Endometrium (tissue), 2 donors: ENCODE results near the gene DNAJA3.
"Not testable (repeated sequence)": the region's sequence is repeated elsewhere in the genome, so short reads cannot be mapped to it uniquely, and the experiment has no call there.

Experiments
- FAIRE-seq: peaks from 2 replicates; lab custom pipeline; 2012; peaks lifted over from hg19 to GRCh38; lab: Jason Lieb, UNC
- donor health status: control.
- donor health status: control.

DNAJA3 gene

DNA sequence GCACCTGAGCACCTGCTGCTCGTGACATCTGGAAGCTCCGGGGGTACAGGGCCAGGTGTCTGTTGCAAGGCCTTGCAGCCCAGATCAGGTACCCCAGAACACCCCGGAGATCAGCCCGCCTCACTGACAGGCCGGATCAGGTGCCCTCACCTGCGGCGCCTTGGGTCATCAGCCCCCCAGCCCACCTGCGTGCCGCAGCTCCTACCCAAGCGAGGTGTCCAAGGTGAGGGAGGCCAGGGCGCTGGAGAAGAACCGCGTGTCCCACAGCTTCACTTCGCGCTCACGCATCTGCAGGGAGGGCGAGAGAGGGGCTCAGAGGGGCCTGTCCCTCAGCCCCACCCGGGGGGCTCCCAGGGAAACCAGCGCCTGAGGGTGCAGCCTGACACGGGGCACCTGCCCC, 37.9 kb upstream of the DNAJA3 start:
- FAIRE-seq: no peak

DNA sequence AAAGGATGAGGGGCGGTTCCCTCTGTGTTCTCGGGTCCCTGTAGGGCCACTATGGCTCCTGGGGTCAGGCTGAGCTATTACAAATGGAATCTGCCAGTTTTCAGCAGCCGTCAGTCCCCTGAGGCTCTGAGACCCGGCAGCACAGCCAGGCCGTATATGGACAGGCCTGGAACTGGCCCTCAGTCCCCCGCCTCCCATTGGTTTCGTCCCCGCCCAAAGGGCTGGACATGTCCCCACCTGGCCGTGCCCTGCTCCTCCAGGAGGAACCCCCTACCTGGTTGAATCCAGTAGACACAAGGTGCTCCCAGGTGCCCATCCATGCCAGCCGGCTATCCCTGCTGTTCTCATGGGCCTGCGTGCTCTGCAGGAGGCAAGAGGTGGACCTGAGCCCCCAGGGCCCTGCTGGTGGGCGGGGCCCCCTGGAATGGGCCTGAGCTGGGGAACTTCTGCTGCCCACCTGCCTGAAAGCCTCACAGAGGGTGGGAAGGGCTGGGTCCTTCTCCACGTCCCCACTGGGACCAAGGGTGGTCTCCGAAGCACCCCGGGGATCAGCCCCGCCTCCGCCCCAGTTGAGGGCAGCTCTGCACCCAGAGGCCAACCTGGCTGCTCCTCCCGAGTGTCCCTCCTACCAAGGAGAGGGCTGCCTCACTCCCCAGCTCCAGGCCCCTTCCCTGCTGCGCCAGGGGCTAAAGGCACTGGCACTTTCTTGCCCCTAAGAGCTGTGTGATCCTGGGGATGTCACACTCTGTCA, 37.2 kb upstream of the DNAJA3 start:
- FAIRE-seq: no peak

DNA sequence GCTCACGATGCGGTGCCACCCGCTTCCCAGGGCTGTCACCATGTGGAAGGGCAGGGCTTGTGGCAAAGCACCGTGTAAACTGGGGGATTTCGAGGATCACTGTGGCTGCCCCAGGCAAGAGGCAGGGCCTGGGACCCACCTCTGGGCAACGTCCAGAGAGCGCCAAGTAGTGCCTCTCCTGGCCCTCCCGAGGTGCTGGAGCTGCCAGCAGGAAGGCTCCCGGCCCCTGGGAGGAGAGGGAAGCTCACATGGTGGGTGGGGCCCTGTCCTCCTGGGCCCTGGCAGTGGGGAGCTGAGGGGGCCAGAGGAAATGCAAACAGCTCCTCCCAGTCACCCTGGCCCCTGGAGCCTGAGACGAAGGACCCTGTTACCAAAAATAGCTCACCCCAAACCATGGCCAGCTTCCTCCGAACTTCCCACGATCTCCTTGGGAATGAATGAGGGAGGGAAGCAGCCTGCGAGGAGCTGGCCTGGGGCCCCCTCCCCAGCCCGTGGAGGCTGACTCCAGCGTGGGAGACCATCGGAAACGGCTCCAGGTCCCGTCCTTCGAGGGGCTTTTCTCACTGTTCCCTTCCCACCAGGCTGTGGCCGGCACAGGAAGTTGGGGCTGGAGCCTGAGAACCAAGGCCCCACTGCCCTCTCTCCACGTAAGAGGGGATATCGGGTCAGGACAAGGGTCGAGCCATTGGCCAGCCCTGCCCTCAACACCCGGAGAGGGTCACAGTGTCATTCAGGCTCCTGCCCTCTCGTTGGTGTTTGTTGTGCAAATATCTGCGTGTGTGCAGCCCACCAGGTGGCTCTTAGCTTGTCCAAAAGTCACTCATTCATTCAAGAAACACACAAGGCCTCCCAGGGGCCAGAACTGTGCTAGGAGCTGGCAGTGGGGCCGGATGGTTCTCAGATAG, 36.4 kb upstream of the DNAJA3 start:
- no peak for FAIRE-seq

DNA sequence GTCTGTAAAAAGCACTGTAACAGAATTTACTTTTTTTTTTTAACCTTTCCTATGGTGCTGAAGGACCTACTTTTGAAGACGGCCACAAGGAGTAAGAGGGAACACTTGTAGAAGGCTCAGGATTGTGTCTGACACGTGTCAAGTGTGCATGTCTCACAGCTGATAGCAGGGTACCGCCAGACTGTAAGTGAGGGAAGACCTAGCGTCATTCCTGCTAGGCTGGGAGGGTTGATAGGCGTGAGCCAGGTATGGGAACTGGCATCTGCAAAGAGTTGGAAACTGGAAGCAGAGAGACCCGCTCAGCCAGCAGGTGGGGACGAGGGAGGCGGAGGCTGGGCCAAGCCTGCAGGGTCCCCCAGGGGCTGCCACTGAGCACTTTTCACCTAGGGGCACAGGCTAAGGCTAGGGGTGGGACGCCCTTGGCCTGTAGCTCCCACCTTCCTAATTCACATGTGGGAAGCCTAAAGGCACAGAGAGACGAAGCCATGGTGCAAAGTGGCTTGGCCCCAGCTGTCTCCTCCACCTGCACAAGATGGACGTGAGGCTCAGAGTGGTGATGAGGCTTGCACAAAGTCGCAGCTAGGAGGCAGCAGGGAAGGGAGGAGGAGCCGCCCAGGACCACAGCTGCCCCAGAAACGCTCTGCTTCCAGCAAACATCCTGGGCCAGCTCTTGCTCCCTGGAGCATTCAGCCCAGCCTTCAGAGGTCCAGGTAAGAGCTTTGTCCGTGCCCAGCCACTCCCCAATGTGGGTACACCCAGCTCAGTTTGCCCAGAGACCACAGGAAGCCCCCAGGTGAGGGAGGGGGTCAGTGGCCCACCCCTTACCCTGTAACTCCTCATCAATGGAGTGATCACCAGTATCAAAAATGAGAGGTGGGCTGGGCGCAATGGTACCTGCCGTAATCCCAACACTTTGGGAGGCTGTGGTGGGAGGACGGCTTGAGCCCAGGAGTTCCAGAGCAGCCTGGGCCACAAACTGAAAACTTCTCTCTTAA, 35.1 kb upstream of the DNAJA3 start:
- FAIRE-seq: no peak

DNA sequence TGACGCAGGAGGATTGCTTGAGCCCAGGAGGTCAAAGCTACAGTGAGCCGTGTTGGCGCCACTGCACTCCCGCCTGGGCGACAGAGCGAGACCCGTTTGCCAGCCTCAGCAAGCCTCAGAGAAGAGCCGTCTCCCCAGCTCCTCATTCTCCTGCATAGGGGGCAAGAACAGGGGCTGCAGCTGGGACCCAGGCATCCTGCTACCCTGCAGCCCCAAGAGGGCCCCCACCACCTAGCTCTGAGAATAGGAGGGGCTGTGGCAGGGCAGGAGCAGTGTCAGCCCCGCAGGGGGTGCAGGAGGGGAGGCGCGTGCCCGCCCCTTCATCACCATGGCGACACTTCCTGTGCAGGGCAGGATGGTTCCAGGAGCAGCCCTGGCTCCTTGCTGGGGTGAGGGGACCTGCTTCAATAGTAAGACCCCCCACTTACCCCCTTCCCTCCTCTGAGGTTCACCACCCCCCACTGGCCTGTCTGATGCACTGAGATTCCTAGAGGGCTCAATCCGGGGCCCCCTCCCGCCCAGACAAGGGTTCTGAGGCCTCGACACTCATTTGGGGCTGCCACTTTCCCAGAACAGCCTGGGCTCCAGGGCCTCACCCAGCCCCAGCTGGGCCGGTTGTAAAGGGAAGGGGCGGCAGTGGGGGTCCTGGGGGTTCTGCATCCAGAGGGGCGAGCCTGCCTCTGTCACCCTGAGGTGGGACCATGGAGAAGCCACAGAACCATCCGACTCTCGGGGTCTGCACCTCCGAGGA, 33.9 kb upstream of the DNAJA3 start:
- FAIRE-seq: no peak

DNA sequence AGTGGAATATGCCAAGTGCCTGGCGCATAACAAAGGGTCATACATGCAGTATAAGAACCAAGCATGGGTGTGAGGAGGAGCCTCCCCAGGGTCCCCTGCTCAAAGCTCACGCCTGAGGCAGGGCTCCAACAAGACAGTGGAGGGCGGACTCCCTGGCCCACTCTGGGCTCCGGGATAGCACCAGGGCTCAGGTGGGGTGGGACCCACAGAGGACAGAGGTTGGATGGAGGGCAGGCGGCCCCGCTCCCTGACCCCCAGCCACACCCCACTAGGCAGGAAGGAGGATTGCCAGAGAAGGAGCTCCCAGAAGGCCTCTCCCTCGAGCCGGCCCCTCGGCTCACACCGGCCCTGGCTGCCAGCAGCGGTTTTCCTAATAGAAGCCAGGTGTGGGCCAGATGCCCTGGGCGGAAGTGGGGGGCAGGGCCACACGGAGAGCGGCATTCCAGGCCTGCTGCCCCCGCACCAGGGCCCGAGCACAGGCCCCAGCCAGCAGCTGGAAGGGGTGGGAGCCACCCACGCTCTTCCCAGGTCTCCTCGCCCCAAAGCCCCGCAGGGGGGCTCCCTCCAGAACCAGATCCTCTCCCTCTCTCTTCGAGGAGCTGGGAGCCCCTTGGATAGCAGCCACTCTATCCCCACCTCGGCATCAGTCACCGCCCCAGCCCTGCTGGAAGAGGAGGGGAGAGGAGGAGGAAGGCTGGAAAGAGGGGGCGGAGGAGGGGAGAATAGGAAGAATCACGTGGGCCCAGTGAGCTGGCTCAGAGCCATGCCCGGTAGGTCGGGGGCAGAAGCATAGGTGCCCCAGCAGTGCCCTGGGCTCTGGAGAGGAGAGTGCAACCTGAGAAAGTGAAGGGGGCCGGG, 33.1 kb upstream of the DNAJA3 start:
- peak; percentile 82 for FAIRE-seq

DNA sequence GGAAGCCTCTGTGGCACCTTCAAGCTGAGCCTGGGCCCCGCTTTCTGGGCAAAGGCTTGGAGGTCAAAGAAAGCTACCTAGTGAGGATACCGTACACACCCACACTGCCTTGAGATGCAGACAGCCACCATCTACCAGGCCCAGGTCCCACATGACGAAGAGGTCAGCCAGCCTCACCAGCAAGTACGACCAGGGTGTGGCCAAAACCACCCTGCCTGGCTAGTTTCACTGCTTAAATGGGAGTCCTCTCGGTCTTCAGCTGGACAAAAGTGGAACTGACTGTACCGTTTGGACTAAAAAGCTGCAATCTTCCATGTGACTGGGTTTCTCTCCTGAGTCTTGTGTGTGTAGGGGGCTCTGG, 32.4 kb upstream of the DNAJA3 start:
- no peak for FAIRE-seq

DNA sequence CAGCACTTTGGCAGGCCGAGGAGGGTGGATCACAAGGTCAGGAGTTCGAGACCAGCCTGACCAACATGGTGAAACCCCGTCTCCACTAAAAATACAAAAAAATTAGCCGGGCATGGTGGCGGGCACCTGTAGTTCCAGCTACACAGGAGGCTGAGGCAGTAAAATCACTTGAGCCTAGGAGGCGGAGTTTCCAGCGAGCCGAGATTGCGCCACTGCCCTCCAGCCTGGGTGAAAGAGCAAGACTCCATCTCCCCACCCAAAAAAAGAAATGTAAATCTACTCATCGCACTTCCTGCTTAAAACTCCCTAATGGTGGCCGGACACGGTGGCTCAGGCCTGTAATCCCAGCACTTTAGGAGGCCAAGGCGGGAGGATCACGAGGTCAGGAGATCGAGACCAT, 31.8 kb upstream of the DNAJA3 start:
- not testable (repeated sequence) for FAIRE-seq

DNA sequence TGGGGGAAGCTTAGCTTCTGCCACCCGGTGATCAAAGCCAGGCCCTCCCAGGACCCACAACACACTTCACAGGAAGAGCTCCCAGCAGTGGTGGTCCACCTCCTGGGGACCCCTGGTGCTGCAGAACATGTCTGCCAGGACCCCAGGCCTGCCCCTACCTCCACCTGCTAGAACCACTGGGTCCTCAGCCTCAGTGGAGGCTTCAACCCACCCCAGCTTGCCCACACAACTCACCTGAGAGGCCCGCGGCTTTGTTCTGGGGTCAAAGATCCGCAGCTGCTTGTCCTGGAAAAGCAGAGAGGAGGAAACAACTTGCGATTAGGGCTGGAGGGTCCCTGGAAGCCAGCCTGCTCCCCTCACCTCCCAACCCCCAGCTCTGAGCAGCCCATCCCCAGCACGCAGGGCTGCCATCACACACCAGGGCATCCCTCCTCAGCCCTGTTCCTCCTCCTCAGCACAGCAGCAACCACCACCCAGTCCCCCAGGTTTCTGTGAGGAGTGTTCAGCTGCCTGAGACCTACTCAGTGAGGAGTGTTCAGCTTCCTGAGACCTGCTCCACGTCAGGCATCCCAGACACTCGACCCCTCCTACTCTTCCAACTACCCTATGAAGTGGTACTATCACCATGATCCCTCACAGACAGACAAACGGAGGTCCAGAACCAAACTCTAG, 30.5 kb upstream of the DNAJA3 start:
- no peak for FAIRE-seq

DNA sequence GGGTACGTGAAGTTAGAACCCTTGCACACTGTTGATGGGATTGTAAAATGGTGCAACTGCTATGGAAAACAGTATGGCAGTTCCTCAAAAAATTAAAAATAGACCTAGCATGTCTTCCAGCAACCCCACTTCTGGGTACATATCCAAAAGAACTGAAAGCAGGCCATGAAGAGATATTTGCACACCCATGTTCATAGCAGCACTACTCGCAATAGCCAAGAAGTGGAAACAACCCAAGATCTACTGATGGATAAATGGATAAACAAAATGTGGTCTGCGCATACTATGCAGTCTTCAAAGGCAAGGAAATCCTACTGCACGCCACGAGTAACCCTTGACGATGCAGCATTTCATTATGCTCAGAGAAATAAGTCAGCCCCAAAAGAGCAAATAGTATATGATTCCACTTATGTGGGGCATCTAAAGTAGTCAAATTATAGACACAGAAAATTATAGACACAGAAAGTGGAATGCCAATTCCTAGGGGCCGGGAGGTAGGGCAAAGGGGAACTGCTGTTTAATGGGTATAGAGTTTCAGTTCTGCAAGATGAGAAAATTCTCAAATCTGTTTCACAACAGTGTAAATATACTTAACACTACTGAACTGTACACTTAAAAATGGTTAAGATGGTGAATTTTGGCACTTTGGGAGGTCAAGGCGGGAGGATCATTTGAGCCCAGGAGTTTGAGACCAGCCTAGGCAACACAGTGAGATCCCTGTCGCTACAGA, 26.5 kb upstream of the DNAJA3 start:
- FAIRE-seq: no peak

DNA sequence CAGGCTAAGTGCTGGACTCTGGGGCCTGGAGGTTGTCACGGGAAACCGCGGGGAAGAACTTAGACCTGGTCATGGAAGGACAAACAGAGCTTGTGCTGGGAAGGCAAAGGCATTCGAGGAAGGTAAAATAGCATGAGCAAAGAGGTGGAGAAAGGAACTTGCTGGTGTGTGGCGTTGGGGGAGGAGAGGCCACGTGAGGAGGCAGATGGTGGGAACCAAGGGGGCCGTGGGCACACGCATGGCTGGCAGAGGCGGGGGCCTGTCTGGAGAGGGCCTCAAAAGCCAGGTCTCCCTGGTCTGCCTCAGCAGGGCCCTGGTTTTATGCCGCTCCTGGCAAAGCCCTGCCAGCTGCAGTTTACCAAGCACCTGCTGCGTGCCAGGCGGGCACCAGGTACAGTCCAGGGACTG, 24.6 kb upstream of the DNAJA3 start:
- FAIRE-seq: no peak

DNA sequence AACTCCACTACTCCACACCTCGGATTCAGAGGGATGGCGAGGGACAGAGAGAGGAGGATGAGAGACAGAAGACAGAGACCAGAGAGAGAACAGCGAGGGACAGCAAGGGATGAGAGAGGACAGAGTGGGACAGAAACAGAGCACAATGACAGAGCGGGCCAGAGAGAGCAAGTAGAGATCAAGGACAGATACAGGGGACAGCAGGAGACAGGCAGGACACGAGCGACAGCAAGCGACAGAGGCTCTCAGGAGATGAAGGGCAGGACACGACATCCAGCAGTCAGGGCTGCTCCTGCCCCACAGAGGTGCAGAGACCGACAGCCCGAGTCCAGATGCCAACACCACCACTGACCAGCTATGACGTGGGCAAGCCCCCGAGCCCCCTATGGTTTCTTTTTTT, 24.2 kb upstream of the DNAJA3 start:
- FAIRE-seq: no peak

DNA sequence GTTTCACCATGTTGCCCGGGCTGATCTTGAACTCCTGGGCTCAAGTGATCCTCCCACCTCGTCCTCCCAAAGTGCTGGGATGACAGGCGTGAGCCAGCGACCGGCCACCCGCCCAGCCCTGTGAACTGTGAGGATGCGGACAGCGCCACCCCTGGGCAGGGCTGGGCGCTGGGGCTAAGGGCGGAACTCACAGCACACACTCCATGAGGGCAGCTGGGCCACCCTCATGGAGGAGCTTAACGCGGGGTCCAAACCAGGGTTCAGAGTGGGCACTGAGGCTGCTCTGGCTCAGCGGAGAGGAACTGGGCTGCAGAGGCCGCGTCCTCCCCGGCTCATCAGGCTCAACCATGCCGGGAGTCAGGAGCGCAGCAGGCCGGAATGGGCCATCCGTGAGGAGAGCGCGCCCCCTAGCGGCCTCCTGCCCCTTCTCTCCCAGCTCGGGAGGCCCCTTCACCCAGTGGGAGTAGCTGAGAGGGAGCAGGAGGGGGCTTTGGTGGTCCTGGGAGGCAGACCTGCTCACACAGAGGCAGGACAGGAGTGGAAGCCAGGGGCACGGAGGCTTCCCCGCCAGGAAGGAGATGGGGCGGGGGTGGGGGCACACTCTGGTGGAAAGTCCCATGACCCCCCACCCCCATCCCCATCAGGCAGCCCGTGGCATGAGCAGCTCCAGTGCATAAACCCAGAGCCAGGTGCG, 23.1 kb upstream of the DNAJA3 start:
- FAIRE-seq: no peak

DNA sequence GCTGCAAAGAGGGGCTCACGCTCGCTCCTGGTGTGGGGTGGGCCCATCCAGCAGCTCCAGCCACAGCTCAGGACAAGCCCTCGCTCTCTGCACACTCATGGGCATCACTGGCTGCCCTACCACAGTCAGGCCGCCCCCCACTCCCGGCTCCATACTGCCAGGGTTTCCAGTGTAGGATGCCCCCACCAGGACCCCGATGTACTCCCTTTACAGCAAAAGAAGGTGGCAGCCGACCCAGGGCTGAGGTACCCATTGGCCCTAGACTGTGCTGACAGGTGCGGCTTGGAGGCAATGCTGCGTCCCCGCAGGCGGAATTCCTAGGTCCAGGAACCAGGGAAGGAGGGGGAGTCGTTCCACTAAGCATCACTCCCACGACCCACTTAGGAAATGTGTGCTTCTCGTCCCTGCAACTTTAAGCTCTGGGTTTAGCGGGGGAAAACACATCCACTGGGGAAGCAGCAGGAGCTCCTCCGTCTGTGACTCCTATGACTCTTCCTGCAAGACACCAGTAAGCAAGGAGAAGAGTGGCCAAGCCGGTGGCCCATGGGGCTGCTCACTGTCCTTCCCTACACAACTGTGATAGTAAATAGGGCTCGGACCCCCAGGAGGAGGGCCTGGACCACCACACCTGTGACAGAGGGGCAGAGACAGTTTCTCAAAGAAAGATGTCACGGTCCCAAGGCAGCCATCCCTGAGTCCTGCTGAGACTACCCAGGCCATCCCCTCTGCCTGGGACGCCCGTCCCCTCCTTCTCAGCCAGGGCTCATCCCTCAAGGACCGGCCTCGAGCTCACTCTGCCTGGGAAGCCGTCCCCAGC, 22.3 kb upstream of the DNAJA3 start:
- no peak for FAIRE-seq

DNA sequence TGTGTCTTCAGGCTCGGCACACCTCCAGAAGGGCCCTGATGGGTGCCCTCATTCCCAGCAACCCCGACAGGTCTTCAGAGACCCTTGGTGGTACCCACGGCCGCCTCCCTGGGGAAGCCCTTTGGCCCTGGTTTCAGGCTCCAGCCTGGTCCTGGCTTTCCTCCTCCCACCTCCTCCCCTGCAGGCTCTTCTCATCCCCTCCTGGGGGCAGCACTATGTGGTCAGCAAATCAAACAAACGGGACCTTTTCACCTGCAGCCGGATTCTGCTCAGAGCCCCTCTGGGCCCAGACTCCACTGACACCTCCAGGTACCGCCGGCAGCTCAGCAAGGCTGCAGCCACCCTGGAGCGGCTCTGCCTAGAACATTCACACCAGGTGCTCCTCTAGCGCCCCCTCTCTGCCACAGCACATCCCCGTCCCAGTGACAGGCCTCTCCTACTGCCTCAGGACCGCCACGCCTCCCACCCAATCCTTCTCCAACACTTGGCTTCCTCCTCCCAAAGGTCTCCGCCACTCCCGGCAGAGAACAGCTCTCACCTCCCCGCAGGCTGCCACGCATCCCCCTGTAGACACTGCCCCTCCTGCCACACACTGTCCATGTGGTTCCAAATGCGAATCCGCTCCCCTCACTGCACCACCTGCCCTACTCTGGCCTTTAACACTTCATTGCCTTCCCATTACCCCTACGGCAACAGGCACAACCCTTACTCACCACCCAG, 21.3 kb upstream of the DNAJA3 start:
- FAIRE-seq: no peak

DNA sequence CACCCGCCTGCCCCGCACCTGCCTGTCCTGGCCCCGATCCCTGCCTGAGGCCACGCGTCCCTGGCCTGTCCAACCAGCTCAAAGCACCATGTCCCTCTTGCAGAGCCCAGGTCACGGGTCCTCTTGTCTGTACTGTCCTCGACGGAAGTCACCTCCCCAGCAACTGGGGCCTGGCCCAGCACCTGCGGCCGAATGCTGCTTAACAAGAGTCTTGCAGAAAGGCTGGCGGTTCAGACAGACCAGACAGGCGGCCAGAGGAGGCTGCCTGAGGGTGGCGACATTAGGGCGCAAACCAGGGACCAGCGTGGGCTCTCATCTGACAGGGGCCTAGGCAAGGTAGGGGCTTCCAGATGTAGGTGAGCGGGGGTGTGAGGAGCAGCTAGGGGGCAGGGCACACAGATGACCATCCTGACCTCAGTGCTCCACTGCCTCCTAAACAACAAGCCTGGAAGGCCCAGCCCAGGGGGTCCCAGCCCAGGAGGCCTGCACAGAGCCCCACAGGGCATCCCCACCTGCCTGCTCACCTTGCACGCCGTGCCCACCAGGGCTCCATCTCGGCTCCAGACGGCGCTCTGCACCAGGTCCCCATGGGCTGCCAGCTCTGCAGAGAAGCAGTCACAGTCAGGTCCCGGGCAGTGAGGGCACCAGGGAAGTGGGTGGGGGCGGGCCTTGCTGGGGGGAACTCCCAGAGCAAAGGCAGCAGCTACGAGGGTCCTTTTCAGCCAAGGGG, 20.5 kb upstream of the DNAJA3 start:
- no peak for FAIRE-seq
